GM18505 (cell line): Measurements from ENCODE around the gene SLC29A3.

Experiments
- ATAC-seq: cut with Tn5 transposase; IDR thresholded peaks from one replicate; pipeline ENCODE4 v1.9.1; 2021; ENCODE audit not compliant: unreplicated experiment
- POLR2A ChIP-seq: IDR thresholded peaks from 4 replicates; pipeline ENCODE4 v1.6.1; 2011; ENCODE audit warnings: borderline replicate concordance; ENCODE audit not compliant: insufficient read depth, insufficient read length; ENCODE audit errors: extremely low read depth

Gene SLC29A3

DNA sequence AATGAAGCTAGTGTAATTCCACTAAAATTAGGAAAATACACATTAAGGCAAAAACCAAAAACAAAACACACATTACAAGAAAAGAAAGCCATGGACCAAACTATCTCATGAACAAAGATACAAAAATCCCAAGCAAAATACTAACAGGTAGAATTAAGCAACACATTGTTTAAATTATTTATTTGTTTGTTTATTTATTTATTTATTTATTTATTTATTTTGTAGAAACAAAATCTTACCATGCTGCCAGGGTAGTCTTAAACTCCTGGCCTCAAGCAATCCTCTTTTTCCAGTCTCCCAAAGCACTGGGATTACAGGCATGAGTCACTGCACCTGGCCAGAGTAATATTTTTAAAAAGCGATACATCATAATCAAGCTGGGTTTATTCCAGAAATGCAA, 6.8 kb upstream of the SLC29A3 start:
- no peak for TF ChIP-seq POLR2A
- ATAC-seq = no peak

DNA sequence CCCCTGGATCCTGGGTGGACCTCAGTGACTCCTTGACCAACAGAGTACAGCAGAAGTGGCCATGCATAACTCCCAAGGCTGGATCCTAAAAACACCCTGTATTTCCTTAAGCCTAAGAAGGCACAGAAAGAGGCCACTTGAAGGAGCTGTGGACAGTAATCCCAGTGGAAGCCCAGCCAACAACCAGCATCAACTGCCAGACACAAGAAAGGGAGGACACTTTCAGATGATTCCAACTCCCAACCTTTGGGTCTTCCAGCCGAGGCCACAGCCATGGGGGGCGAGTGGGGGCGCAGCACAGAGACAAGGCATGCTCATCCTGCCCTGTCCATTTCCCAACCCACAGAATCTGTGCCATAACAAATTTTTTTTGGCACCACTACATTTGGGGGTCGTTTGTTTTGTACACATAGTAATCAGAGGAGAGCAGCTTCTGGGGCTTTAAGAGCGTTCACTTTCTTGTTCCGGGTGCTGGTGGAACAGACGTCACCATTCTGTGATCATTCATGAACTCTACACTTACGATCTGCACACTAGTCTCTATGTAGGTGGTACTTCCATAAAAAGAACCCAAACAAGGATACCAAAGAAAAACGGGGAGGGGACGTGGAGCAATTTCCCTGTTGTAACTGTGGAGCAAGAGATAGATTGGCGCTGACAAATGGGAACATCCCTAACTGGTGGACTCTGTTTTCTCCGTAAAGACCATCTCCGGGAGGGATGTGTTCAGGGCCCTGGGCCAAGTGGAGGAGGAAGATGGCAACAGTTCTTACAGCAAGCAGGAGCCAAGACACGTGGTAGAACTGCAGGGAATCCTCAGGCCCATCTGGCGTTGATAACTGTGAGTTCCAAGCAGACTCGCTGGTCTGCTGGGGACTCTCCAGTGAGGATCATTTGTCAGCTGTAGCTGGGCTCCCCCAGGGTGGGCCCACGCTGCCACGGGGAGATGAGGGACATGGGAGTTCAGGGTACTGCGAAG, 6.0 kb upstream of the SLC29A3 start:
- no peak for TF ChIP-seq POLR2A
- no peak for ATAC-seq

DNA sequence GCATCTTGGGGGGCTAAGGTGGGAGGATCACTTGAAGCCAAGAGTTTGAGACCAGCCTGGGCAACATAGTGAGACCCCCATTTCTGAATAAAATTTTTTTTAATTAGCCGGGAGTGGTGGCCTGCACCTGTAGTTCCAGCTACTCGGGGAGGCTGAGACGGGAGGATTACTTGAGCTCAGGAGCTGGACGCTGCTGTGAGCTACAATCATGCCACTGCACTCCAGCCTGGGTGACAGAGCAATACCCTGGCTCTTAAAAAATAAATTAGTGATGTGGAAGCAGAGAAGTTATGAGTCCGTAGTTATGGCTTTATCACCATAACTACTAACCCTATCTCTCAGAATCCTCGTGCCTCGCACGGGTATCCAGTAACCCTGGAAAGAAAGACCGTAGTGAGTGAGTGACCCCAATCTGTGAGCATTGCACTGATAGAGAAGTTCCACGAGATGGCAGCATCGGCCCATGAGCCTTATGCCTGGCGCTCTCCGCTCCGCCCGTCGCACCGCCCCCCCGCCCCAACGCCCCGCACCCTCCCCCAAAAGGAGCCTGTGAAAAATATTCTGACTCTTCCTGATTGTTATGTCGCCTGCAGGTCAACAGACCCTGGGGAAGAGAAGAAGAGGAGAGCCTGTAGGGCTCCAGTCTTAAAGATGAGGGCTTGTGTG, 4.9 kb upstream of the SLC29A3 start:
- no peak for TF ChIP-seq POLR2A
- no peak for ATAC-seq

DNA sequence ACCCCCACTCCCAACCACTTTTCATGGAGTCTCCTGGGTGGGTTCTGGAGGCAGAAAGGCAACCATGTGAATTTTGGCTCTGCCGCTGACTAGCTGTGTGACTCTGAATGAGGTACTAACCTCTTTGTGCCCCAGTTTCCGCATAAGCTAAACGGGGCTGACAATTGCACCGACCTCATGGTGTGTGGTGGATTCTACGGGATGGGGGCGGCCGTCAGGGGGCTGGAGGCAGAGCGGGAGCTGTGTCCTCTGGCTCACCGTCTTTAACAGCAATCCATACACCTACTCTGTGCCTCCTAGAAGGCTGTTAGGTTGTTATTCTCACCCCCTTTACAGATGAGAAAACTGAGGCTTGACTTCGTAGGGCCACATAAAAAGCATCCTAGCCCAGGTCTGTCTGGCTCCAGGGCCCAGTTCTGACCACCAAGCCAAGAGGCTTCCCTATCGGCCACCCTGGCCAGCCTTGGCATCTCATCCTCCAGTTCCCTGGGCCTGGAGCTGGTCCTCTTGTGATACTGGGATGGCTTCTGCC, 4.3 kb upstream of the SLC29A3 start:
- no peak for ATAC-seq
- no peak for TF ChIP-seq POLR2A

DNA sequence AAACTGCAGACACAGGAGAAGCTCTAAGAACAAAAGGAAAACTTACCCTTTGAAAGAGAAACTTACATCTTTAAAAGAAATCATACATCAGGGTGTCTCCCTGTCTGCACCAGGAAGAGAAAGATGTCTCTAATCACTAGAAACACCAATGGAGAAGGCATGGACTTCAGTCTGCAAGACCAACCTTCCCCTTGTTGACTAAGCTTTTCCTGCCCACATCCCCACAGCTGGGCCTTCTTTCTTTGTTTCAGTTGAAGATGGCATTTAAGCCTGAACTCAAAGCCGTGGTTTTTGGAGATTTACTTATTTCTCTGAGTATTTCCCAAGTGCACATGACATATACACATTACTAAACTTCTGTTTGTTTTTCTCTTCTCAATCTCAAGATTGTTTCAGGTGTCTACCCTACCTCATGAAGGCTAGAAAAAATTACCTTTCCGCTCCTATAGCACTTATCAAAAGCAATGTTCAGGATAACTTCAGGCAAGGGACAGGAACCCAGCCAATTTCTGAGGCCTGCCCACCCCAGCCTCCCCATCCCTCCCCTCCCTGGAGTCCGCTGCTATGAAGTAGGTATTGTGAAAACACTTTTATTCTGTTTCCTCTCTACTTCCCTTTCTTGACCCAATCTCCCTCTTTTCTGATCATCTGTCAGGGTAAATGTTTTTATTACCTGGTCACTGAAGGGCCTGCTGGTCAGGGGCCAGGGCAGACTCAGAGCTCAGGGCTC, 2.8 kb upstream of the SLC29A3 start:
- no peak for TF ChIP-seq POLR2A
- ATAC-seq = no peak

DNA sequence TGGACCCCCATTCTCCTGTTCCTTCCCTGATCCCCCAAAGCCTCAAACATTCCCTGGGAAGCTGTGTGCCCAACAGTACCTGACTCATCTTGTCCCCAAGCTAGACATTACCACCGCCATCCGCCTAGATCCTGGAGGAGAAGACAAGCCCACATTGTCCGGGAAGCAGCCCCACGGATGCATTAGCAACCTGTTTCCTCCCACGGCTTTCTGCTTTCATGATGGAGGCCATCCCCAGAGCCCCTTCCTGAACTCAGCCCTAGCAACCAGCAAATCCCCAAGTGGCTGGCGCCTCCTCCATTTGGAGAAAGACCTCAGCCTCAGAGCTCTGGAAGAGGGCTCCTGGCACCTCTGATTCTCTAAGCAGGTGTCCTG, 2.3 kb upstream of the SLC29A3 start:
- no peak for TF ChIP-seq POLR2A
- no peak for ATAC-seq

DNA sequence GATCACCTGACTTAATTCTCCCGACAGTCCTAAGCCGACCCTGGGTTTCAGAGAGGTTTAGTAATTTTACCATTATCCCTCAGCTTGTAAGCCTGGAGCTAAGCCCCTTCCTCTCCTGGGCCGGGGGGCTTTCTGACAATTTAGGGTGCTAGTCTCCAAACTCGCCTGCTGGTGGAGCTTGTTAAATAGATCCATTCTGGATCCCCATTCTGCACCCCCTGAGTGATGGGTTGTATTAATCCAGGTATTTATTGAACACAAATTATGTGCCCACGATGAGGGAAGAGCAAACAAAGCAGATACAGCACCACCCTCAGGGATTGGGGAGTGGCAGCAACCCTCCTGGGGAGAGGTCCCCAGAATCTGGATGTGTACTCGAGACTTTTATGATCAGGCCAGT, 1.3 kb upstream of the SLC29A3 start:
- TF ChIP-seq POLR2A = no peak
- no peak for ATAC-seq

DNA sequence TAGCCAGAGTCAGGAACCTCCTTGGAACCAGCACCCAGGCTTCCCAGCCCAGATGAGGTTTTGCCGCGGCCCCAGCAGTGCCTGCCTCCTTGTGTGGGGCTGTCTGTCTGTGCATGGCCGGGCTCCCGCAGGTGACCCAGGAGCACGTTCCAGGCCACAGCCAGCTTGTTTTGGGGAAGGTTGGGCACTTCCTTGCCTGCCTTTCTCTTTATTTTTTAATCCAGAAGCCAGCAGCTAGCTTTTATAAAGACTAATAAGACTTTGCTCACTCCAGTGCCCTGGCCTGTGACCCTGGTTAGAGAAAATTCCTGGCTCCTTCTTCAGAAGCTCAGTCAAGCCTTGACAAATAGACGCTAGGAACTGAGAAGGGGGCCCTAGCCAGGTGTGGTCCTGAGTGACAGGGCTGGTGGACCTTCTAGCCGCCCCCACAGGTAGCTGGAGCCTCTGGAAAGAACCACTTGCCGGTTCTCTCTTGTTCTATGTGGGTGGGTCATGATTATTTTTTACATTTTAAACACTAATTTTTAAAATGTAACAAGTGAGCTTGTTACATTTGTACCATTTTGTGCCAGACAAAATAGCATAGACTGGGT, 837 bp downstream of the SLC29A3 start:
- TF ChIP-seq POLR2A = no peak
- no peak for ATAC-seq

DNA sequence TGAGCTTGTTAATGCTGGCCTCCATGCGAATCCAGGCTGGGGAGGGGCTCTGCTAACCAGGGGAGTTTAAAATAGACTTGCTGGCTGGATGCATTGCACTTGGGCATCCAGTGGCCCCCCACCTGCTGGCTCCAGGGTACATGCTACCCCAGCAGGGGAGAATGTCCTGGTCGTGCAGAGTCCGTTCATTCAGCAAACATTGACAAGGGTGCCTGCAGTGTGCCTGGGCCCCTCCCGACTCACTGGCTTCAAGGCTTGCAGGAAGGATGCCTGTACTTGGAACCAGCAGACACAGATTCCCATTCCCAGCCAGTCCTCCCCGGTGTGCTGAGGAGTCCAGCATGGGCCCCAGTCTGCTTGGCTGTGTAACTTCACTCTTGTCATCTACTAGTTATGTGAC, 1.5 kb downstream of the SLC29A3 start:
- ATAC-seq = no peak
- TF ChIP-seq POLR2A = no peak

DNA sequence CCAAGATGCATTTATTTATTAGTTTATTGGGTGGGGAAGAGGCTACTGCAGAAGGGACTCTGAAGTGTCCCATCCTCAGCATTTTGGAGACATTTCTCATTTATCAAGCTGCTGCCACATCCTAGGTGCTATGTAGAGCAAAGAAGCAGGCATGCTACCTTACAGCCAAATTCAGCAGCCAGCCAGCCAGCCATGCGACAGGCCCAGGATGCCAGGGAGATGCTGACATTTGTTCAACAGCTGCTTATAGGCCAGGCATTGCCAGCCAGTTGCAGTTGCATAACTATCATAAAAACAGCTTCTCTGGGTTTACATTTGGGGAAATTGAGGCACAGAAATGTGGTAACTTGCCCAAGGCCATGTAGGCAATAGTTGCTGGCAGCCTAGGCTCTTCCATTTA, 2.3 kb downstream of the SLC29A3 start:
- no peak for ATAC-seq
- TF ChIP-seq POLR2A = no peak

DNA sequence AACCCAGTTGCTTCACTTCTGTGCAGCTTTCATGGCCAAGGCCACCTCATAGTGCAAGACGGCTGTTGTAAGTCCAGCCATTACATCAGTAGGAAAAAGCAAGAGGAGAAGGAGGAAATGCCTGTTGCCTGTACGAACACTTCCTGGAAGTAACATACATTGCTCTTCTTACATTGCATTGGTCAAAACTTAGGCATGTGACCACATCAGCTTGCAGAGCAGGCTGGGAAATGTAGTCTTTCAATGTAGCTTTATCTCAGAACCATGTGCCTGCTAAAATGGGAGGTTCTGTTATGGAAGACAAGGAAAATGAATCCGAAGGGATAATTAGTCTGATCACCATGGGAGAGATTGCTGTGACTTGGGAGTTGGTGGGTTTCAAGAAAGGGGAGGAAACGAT, 4.3 kb downstream of the SLC29A3 start:
- ATAC-seq = no peak
- no peak for TF ChIP-seq POLR2A

DNA sequence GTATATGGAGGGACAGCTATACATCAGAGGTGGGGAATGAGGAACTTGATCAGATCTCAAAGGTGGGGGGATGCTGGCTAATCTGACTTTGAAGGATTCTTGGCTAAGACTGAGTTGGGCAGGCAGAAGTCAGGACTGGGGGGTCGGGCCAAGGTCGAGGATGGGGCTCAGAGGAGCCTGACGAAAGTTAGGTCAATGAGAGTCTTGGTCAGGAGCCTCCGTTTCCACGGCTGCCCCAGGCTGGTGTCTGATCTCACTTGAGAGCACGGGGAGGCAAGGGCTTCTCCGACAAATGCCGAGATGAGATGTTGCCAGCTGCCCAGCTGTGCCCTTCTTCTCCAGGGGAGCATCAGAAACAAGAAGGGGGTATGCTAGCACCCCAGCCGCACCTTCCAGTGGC, 5.7 kb downstream of the SLC29A3 start:
- TF ChIP-seq POLR2A = no peak
- no peak for ATAC-seq

DNA sequence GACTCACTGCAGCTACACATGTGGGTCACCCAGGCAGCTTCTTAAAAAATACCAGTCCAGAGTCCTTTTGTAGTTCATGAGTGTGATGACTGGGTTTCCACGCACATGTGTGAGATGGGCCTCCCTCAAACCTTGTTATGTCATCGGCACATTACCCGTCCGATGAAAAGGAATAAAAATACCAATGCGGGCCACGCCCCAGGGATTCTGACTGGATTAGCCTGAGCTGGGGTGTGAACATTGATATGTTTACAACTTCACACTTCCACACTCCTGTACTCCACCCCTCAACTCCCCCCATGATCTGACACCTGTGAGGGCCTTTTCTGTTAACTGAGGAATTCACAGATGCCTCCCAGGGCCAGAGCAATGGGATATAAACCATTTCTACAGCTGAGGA, 6.2 kb downstream of the SLC29A3 start:
- ATAC-seq = no peak
- TF ChIP-seq POLR2A = no peak
